ENCODE data around the gene SPOCK1. TPM values are rescaled to one million over a fixed set of nuclear protein-coding genes. Genes with fewer than 3 reads are reported as not detected.

The SPOCK1 gene
- total and polyA plus RNA-seq, 2 experiments from 2014 or later = 8.2 to 10.5 TPM

GRCh38 chr5:137370096-137371071 lies 128.7 kb downstream of the SPOCK1 start (continued):
- TF ChIP-seq ZNF462 (CRISPR knock-in tag; IDR thresholded peaks at IDR 0.05) (no peak), REST (IDR thresholded peaks at IDR 0.05; ENCODE audit: unreplicated experiment) (no peak), NANOG (IDR thresholded peaks at IDR 0.05; ENCODE audit: borderline replicate concordance) (no peak)

- no peaks in the 10 kb centered on the region for H3K27me3 ChIP-seq (ENCODE audit: insufficient read depth)
- no peak for ATAC-seq
- no peak overlapping the region for H3K4me3 ChIP-seq
- Mint-ChIP-seq H3K4me3 (no peak overlapping the region), H3K27ac (no peak overlapping the region), H3K27me3 (ENCODE audit: insufficient read depth, low read depth, poor library complexity) (peaks cover 2% of the 10 kb centered on the region), H3K9me3 (no peaks in the 10 kb centered on the region), H3K4me1 (peaks cover 3% of the 10 kb centered on the region; the same call in 1 of the 3 replicates), H3K36me3 (ENCODE audit: low read depth) (no peaks in the 10 kb centered on the region)
- H3K4me1 ChIP-seq (ENCODE audit: insufficient read depth) = no peaks in the 10 kb centered on the region
- H2AFZ ChIP-seq = no peak overlapping the region
- H3K4me2 ChIP-seq = no peak overlapping the region
- DNase-seq (ENCODE audit: low spot score) = no peak
- no peaks in the 10 kb centered on the region for H3K36me3 ChIP-seq (ENCODE audit: insufficient read depth)
- no peaks in the 10 kb centered on the region for H3K79me2 ChIP-seq (replicated peaks; ENCODE audit: insufficient read depth)
- TF ChIP-seq CTCF (conservative IDR thresholded peaks at IDR 0.05; ENCODE audit: low read depth in 2 of 2) (no peak), EZH2 (IDR thresholded peaks at IDR 0.05; ENCODE audit: low read depth, unreplicated experiment) (no peak)
- no peak overlapping the region for H3K27ac ChIP-seq (ENCODE audit: low read depth)
- H3F3A ChIP-seq (replicated peaks; ENCODE audit: low read depth) = no peaks in the 10 kb centered on the region
- H4K20me1 ChIP-seq (replicated peaks; ENCODE audit: insufficient read depth) = no peaks in the 10 kb centered on the region
- 0 out of 2 replicates have a peak, but pooled peaks cover 3% of the 10 kb centered on the region for H3K9me2 ChIP-seq (ENCODE audit: insufficient read depth)
Observed at GRCh38 chr5:137368651-137369050, 130.5 kb downstream of the SPOCK1 start.

Data from GM23338 (cell line).